SU-DHL-6 (cell line): ENCODE measurements around the gene IKBKG.
"Not testable (repeated sequence)": the region's sequence is repeated elsewhere in the genome, so short reads cannot be mapped to it uniquely, and the experiment has no call there.

Experiments used
- H2AFZ ChIP-seq: fragments of 200-600 bp; sonication (generic); 2 replicates; pipeline ENCODE4 v1.6.1; 2014; ENCODE audit warnings: low read depth, mild to moderate bottlenecking, moderate library complexity, mixed read lengths, antibody characterized with exemption, low read length; ENCODE audit not compliant: severe bottlenecking
- H3F3A ChIP-seq: fragments of 200-600 bp; shearing (Covaris generic); 2 replicates; pipeline ENCODE4 v1.6.0; 2016; ENCODE audit warnings: antibody characterized with exemption, mild to moderate bottlenecking; ENCODE audit not compliant: insufficient read depth
- H3K27ac ChIP-seq: fragments of 200-600 bp; sonication (generic); 2 replicates; pipeline ENCODE4 v1.5.1; 2016; ENCODE audit warnings: low read depth, mild to moderate bottlenecking, low read length, moderate library complexity, mixed read lengths
- H3K27me3 ChIP-seq: fragments of 200-600 bp; sonication (generic), shearing (Covaris generic); 2 replicates; pipeline ENCODE4 v1.6.0; 2014; ENCODE audit warnings: mild to moderate bottlenecking, low read length
- H3K36me3 ChIP-seq: fragments of 200-600 bp; sonication (generic); 2 replicates; pipeline ENCODE4 v1.6.1; 2014; ENCODE audit warnings: mild to moderate bottlenecking, low read length, mixed read lengths
- H3K4me2 ChIP-seq: fragments of 300-600, 200-600 bp; shearing (Covaris generic), sonication (generic); 2 replicates; pipeline ENCODE4 v1.6.0; 2014; ENCODE audit warnings: low read length, low read depth, mild to moderate bottlenecking; ENCODE audit not compliant: poor library complexity, severe bottlenecking
- H3K4me3 ChIP-seq: fragments of 200-600 bp; sonication (generic); 2 replicates; pipeline ENCODE4 v1.5.1; 2014; ENCODE audit warnings: antibody characterized with exemption, low read length, mild to moderate bottlenecking, mixed read lengths; ENCODE audit not compliant: insufficient read depth, poor library complexity, severe bottlenecking
- H3K79me2 ChIP-seq: fragments of 200-600 bp; sonication (generic); 2 replicates; pipeline ENCODE4 v1.6.1; 2014; ENCODE audit warnings: mild to moderate bottlenecking, low read length, moderate library complexity; ENCODE audit not compliant: insufficient read depth
- H3K9ac ChIP-seq: fragments of 200-600 bp; sonication (generic); 2 replicates; pipeline ENCODE4 v1.7.0; 2014; ENCODE audit warnings: mild to moderate bottlenecking, low read length
- H3K9me2 ChIP-seq: fragments of 200-600 bp; sonication (generic); replicated peaks from 2 replicates; pipeline ENCODE4 v1.6.1; 2014; ENCODE audit warnings: low read length; ENCODE audit not compliant: insufficient read depth
- H3K9me3 ChIP-seq: fragments of 200-600 bp; sonication (generic); 2 replicates; pipeline ENCODE4 v1.6.1; 2014; ENCODE audit warnings: low read length, mixed read lengths; ENCODE audit not compliant: insufficient read depth
- H4K20me1 ChIP-seq: fragments of 200-600 bp; sonication (generic); 2 replicates; pipeline ENCODE4 v1.6.1; 2014; ENCODE audit warnings: low read depth, mild to moderate bottlenecking, antibody characterized with exemption, low read length, moderate library complexity, mixed read lengths
- CTCF ChIP-seq: fragments of 200-600 bp; sonication (generic); IDR thresholded peaks from one replicate; pipeline ENCODE4 v1.5.1; 2017; ENCODE audit warnings: antibody characterized with exemption, mild to moderate bottlenecking, low read length, moderate library complexity; ENCODE audit not compliant: insufficient read depth, poor library complexity, severe bottlenecking
- EZH2phosphoT487 ChIP-seq: fragments of 200-600 bp; sonication (generic), shearing (Covaris generic); conservative IDR thresholded peaks from 2 replicates; pipeline ENCODE4 v1.6.1; 2018; ENCODE audit warnings: mild to moderate bottlenecking, antibody characterized with exemption, low read length, moderate library complexity, mixed read lengths

IKBKG gene

GRCh38 chrX:154535892-154536291 lies 11.5 kb upstream of the IKBKG start:
- Histone ChIP-seq H2AFZ (no peak overlapping the region), H3K27me3 (no peaks in the 10 kb centered on the region), H3K9me3 (no peaks in the 10 kb centered on the region), H3K9ac (no peak overlapping the region), H3K27ac (no peak overlapping the region), H3K9me2 (no peaks in the 10 kb centered on the region), H3K4me2 (no peak overlapping the region), H3F3A (no peaks in the 10 kb centered on the region), H3K79me2 (no peaks in the 10 kb centered on the region), H3K4me3 (no peak overlapping the region), H3K36me3 (no peaks in the 10 kb centered on the region), H4K20me1 (no peaks in the 10 kb centered on the region)
- TF ChIP-seq EZH2phosphoT487 (no peak), CTCF (no peak)

GRCh38 chrX:154539077-154539476 lies 8.3 kb upstream of the IKBKG start:
- Histone ChIP-seq H3K79me2 (no peaks in the 10 kb centered on the region), H3K9me3 (no peaks in the 10 kb centered on the region), H3F3A (no peaks in the 10 kb centered on the region), H3K4me3 (no peak overlapping the region), H2AFZ (no peak overlapping the region), H3K4me2 (no peak overlapping the region), H3K27me3 (no peaks in the 10 kb centered on the region), H3K36me3 (no peaks in the 10 kb centered on the region), H4K20me1 (no peaks in the 10 kb centered on the region), H3K9ac (no peak overlapping the region), H3K27ac (no peak overlapping the region), H3K9me2 (no peaks in the 10 kb centered on the region)
- no peak for TF ChIP-seq EZH2phosphoT487
- TF ChIP-seq CTCF = no peak

- not testable (repeated sequence) for H2AFZ ChIP-seq, H3K4me2 ChIP-seq, H3K4me3 ChIP-seq, H3K27ac ChIP-seq, H4K20me1 ChIP-seq, H3F3A ChIP-seq, H3K36me3 ChIP-seq, H3K79me2 ChIP-seq, H3K27me3 ChIP-seq, H3K9me2 ChIP-seq, H3K9me3 ChIP-seq, H3K9ac ChIP-seq
These were observed 7.1 kb upstream of the IKBKG start for GRCh38 chrX:154540365-154540764.

GRCh38 chrX:154540897-154541535 lies 6.4 kb upstream of the IKBKG start:
- Histone ChIP-seq H3K79me2 (peaks cover 1% of the 10 kb centered on the region; the same call in 1 of the 2 replicates), H3K4me3 (no peak overlapping the region), H3K9me3 (no peaks in the 10 kb centered on the region), H4K20me1 (no peaks in the 10 kb centered on the region), H3K27ac (no peak overlapping the region), H3F3A (no peaks in the 10 kb centered on the region), H3K4me2 (no peak overlapping the region), H3K36me3 (no peaks in the 10 kb centered on the region), H2AFZ (no peak overlapping the region), H3K9ac (no peak overlapping the region), H3K9me2 (no peaks in the 10 kb centered on the region), H3K27me3 (no peaks in the 10 kb centered on the region)
- TF ChIP-seq CTCF = no peak
- no peak for TF ChIP-seq EZH2phosphoT487
